ENCODE data around the gene PLXDC1.

DNA sequence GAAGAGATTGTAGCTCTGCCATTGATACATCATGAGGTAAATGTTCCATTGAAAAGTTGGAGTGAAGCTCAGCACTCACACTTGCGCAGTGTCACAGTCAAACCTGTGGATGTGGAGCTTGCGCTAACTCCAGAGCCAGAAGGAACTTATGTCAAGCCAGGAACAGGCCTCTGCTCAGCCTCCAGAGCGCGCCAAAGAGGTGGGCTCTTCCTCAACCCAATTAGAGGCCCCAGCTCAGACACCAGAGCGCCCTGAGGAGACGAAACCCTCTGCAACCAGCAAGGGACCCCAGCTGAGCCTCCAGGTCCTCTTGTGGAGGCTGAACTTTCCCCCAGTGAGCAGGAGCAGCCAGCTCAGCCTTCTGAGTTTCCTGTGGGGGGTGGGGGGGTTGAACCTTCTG, 122.7 kb downstream of the PLXDC1 start:
- no peak for TF ChIP-seq CTCF (IDR thresholded peaks at IDR 0.05)
- no peak for TF ChIP-seq POLR2A (IDR thresholded peaks at IDR 0.05)
